OCI-LY3 (cell line): ENCODE measurements around the gene SH3PXD2A.

Source experiments
- CTCF ChIP-seq: fragments of 200-600, 300-600 bp; sonication (generic); IDR thresholded peaks from 2 replicates; pipeline ENCODE4 v1.5.1; 2014; ENCODE audit warnings: antibody characterized with exemption, low read length, low read depth
- EZH2phosphoT487 ChIP-seq: fragments of 200-600 bp; shearing (Covaris generic); IDR thresholded peaks from 2 replicates; pipeline ENCODE4 v1.6.1; 2018; ENCODE audit warnings: antibody characterized with exemption, mixed run types, low read depth

GRCh38 chr10:103792547-103792946 is 62.8 kb downstream of the SH3PXD2A start:
- TF ChIP-seq CTCF = no peak
- no peak for TF ChIP-seq EZH2phosphoT487
